GM12801 (cell line): ENCODE results near the gene SYCE3.

Source experiments
- CTCF ChIP-seq: IDR thresholded peaks from one replicate; pipeline ENCODE4 v1.5.1; 2011; ENCODE audit warnings: control low read depth; ENCODE audit not compliant: insufficient read length; ENCODE audit errors: extremely low read depth

Gene SYCE3

GRCh38 chr22:50531962-50532674 is 30.6 kb downstream of the SYCE3 start:
- TF ChIP-seq CTCF: no peak

- no peak for TF ChIP-seq CTCF
Measured at GRCh38 chr22:50531546-50531961, 31.2 kb downstream of the SYCE3 start.

GRCh38 chr22:50530877-50531545 is 31.7 kb downstream of the SYCE3 start:
- no peak for TF ChIP-seq CTCF

GRCh38 chr22:50530580-50530876 is 32.2 kb downstream of the SYCE3 start:
- no peak for TF ChIP-seq CTCF

- no peak for TF ChIP-seq CTCF
Measured at GRCh38 chr22:50529897-50530579, 32.7 kb downstream of the SYCE3 start, which contains the start of gene TYMP. TYMP (minus strand) TSS chr22:50530012; CDS start chr22:50529709, 303 bp downstream.

- TF ChIP-seq CTCF: no peak
Measured at GRCh38 chr22:50529416-50529896, 33.3 kb downstream of the SYCE3 start.

GRCh38 chr22:50528682-50529415 is 33.9 kb downstream of the SYCE3 start:
- no peak for TF ChIP-seq CTCF
